ENCODE results near the gene NAXD. TPM values are rescaled to one million over a fixed set of nuclear protein-coding genes. Genes with fewer than 3 reads are reported as not detected.

The NAXD gene
- total and polyA plus RNA-seq, 5 experiments from 2014 or later: 10.4 to 38.1 (median 26.9) TPM

DNA sequence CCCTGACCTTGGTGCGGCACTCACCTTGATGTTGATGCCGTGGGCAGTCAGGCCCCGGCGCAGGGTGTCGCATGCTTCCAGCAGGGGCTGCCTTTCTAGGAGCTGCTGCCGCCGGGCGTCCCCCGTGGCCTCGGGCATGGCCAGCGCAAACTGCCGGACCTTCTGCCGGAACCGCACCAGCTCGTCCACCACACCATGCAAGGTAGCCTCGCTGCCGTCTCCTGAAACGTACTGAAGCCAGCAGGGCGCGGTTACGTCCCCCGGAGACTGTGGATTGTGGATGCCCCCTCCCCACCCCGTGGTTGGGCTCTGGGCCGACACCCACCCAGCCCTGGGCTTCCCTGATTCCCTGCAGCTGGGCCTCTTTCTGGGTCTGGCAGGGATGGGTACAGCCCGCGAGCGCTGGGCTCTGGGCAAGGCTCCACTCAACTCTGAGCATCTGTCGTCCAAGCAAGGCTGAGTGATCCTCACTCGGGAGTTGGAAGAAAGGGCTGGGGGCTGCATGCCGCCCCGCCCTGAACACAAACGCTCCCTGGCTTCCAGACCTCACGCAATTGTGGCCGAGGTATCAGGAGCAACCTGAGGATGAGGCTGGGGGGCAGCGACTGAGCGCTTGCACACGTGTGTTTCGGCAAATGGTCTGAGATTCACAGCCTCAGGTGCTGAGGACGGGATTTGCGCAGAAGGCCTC is 27.1 kb downstream of the NAXD start:
- POLR2A ChIA-PET: no interaction called here
- H3K4me3 Mint-ChIP-seq: no peak overlapping the region
- no peaks in the 10 kb centered on the region for H3K27me3 Mint-ChIP-seq
- H3K9me3 Mint-ChIP-seq: no peaks in the 10 kb centered on the region
- H3K36me3 Mint-ChIP-seq: peaks cover 0 to 70% (median 9%) of the 10 kb centered on the region in 3 donors
- ATAC-seq: no peak
- peaks cover 0 to 14% (median 5%) of the 10 kb centered on the region in 4 donors for H3K4me1 Mint-ChIP-seq
- DNase-seq: no peak
- no peak overlapping the region for H3K27ac Mint-ChIP-seq

DNA sequence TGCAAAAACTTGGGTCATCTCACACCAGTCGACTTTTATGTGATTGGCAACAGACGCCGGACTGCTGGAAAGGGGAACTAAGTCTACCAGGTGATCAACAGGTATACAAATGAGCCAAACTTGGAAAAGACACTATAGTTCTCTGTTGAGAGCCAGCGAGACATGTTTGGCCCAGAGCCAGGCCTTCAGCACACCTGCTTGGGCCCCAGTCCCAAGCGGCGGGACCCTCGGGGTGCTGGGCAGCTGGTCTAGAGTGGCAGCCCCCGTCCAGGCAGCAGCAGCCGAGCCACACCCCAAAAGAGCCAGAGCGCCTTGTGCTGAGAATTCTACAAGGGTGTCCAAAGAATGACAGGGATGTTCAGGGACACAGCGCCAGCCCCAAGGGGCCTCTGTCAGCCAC is 28.0 kb downstream of the NAXD start:
- DNase-seq (no peak), ATAC-seq (no peak)
- peaks cover 0 to 67% (median 7%) of the 10 kb centered on the region in 3 donors for H3K36me3 Mint-ChIP-seq
- no peaks in the 10 kb centered on the region for H3K27me3 Mint-ChIP-seq
- H3K4me1 Mint-ChIP-seq: peaks cover 0 to 14% (median 5%) of the 10 kb centered on the region in 4 donors
- POLR2A ChIA-PET: no interaction called here
- peak overlapping the region in 1 of 10 donors; percentile 41 for H3K27ac Mint-ChIP-seq
- H3K4me3 Mint-ChIP-seq: no peak overlapping the region
- no peaks in the 10 kb centered on the region for H3K9me3 Mint-ChIP-seq

DNA sequence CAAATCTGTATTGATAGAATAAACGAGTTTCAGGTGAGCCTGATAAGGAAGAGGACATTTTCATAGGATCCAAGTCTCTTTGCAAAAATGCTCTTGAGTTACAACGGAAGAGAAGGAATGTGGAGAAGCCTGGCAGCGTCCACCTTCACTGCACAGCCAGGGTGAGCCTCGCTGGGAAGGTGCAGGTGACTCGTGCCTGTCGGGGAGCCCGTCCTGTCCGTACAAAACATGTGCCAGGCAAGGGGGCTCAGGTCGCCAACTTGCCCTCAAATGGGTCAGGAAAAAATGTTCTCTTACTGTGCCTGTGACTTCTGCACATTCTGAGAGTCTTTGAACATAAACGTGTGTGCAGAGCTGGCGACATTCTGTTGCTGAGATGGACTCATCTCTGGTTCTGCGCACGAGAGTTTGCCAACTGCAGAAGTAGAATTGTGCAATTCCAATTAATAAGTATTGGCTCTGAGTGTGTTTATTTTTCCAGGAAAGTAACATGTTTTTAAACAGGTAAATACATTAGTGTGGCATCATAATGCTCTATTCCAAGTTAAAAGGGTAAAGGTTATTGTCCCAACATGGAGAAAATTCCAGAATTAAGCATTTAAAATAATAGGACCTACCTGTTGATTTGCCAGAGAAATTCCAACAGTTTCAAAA is 28.6 kb downstream of the NAXD start:
- ATAC-seq (no peak), DNase-seq (no peak)
- no peak overlapping the region for H3K4me3 Mint-ChIP-seq
- peak overlapping the region in 2 of 10 donors; percentile 14 to 80 for H3K27ac Mint-ChIP-seq
- H3K4me1 Mint-ChIP-seq: peaks cover 0 to 14% (median 5%) of the 10 kb centered on the region in 4 donors
- H3K27me3 Mint-ChIP-seq: no peaks in the 10 kb centered on the region
- H3K36me3 Mint-ChIP-seq: peaks cover 0 to 66% (median 4%) of the 10 kb centered on the region in 3 donors
- H3K9me3 Mint-ChIP-seq: no peaks in the 10 kb centered on the region
- POLR2A ChIA-PET: interaction anchor here (0.6 to 1.3 kb wide), 3 partner anchors 30 to 271 kb away, joined by 3 read pairs; partner anchors contain the start of gene ANKRD10

DNA sequence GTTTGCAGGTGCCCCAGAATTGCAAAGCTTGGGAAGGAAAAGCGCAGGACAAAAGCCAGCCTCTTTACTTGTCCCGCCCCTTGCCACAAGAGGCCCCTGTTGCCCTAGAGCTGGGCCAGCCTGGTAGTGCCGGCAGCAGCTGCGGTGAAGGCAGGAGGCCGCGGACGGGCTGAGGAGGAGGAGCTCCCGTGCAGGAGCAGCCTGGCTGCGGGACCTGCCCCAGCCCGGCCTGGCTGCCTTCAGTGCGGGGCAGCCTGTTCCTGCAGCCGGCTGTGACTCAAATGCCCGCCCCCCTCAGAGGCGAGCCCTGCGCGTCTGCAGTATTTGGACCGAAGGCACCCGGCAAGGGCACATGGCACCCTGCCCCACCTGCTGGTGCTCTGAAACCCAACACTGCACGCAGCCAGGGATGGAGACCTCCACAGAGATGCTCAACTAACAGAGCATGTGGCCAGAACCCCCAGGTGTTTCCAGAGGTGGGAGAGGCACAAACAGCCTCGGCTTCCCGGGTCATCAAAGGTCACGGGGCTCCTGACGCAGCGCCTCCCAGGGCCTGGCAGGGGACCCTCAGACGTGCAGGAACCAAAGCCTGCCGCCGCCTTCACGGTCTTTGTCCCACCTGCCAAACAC is 29.7 kb downstream of the NAXD start:
- H3K36me3 Mint-ChIP-seq: peaks cover 0 to 66% (median 9%) of the 10 kb centered on the region in 3 donors
- no peaks in the 10 kb centered on the region for H3K27me3 Mint-ChIP-seq
- ATAC-seq: peak; percentile 89 to 95
- POLR2A ChIA-PET: interaction anchor here (0.9 to 1.3 kb wide), 3 partner anchors 68 to 270 kb away, joined by 3 to 4 read pairs (median 3); partner anchors contain the start of gene ANKRD10
- H3K9me3 Mint-ChIP-seq: no peaks in the 10 kb centered on the region
- peak; percentile 35 to 78 (median 54) for DNase-seq
- H3K4me3 Mint-ChIP-seq: peak overlapping the region in 1 of 10 donors; percentile 5
- H3K4me1 Mint-ChIP-seq: peaks cover 0 to 14% (median 5%) of the 10 kb centered on the region in 4 donors
- peak overlapping the region in 2 of 10 donors; percentile 27 to 65 for H3K27ac Mint-ChIP-seq

DNA sequence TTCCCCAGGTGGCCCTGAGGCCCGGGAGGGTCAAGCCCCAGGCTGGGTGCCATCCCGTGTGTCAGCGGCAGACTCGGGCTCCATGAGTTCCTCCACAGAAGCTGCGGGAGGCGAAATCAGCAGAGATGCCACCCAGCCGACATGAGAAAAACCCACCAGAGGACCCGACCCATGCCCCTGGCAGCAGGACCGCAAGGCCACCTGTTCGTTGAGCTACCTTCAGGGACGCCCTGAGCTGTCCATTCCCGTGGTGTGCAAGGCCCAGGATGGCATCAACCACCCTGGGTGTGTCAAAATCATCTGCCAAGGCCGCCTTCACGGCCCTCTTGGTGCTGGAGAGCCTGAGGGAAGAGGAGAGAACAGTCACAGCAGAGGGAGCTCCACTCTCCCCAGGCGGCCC is 30.4 kb downstream of the NAXD start:
- H3K27ac Mint-ChIP-seq: peak overlapping the region in 3 of 10 donors; percentile 15 to 67 (median 32)
- no peaks in the 10 kb centered on the region for H3K27me3 Mint-ChIP-seq
- POLR2A ChIA-PET: interaction anchor here (0.6 kb wide), 1 partner anchor 279 kb away, joined by 3 read pairs; no protein-coding TSS in a partner anchor
- DNase-seq (no peak), ATAC-seq (no peak)
- H3K36me3 Mint-ChIP-seq: peaks cover 0 to 66% (median 9%) of the 10 kb centered on the region in 3 donors
- H3K4me3 Mint-ChIP-seq: no peak overlapping the region
- H3K9me3 Mint-ChIP-seq: no peaks in the 10 kb centered on the region
- peaks cover 0 to 14% (median 5%) of the 10 kb centered on the region in 4 donors for H3K4me1 Mint-ChIP-seq

DNA sequence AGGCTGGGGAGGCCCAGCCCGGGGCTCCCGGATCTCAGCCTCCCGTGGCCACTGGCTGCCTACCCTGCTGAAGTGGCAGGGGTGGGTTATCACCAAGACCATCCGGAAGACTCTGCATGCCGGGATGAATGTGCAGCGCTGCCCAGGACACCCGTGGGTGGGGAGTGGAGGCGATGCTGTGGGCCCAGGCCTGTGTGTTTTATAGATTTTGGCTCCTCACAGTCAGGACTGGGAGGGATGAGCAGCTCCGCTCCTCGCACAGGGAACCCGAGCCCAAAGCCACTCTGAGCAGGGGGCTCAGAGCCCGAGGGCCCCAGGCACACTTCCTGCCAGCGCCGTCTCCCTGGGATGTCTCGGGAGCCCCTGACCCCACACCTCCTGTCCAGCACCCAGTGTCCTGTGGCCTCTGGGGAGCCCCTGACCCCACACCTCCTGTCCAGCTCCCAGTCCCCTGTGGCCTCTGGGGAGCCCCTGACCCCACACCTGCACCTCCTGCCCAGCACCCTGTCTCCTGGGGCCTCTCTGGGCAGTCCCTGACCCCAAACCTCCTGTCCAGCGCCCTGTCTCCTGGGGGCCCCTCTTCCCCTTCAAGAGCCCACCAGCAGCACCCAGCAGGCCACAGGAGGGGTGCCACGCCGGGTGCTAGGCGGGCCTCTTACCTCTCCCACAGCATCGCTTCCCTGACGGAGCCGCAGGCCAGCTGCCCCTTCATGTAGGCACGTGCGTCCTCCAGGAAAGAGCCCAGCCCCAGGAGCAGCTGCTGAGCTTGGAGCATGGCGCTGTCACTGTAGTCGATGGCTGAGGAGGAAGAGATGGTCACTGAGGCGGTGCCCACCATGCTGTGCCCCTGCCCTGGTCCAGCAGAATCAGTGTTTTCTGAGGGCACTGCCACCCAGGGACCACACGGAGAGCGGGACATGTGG is 31.4 kb downstream of the NAXD start:
- H3K9me3 Mint-ChIP-seq: no peaks in the 10 kb centered on the region
- peaks cover 0 to 16% (median 5%) of the 10 kb centered on the region in 4 donors for H3K4me1 Mint-ChIP-seq
- no peak overlapping the region for H3K4me3 Mint-ChIP-seq
- H3K27me3 Mint-ChIP-seq: no peaks in the 10 kb centered on the region
- POLR2A ChIA-PET: no interaction called here
- ATAC-seq: no peak
- H3K36me3 Mint-ChIP-seq: peaks cover 0 to 70% (median 9%) of the 10 kb centered on the region in 3 donors
- DNase-seq: no peak
- no peak overlapping the region for H3K27ac Mint-ChIP-seq

DNA sequence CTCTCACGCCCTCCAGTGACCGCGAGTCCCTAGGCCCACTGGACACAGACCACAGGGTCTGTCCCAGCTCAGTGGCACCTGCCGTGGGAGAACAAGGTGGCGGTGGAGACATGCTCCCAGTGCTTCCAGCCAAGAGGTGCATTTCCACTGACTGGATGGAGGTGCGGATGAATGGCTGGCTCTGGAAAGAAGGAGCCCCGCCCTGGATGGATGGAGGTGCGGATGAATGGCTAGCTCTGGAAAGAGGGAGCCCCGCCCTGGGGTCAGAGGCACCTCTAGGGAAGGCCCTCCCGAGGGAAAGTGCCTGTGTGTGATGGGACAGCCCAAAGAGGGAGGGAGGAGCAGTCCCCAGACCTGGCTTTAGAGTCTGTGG is 32.0 kb downstream of the NAXD start:
- POLR2A ChIA-PET: no interaction called here
- H3K36me3 Mint-ChIP-seq: peaks cover 0 to 70% (median 9%) of the 10 kb centered on the region in 3 donors
- H3K4me3 Mint-ChIP-seq: no peak overlapping the region
- peaks cover 0 to 16% (median 5%) of the 10 kb centered on the region in 4 donors for H3K4me1 Mint-ChIP-seq
- DNase-seq: no peak
- H3K9me3 Mint-ChIP-seq: no peaks in the 10 kb centered on the region
- peak overlapping the region in 1 of 10 donors; percentile 34 for H3K27ac Mint-ChIP-seq
- no peaks in the 10 kb centered on the region for H3K27me3 Mint-ChIP-seq
- ATAC-seq: no peak

DNA sequence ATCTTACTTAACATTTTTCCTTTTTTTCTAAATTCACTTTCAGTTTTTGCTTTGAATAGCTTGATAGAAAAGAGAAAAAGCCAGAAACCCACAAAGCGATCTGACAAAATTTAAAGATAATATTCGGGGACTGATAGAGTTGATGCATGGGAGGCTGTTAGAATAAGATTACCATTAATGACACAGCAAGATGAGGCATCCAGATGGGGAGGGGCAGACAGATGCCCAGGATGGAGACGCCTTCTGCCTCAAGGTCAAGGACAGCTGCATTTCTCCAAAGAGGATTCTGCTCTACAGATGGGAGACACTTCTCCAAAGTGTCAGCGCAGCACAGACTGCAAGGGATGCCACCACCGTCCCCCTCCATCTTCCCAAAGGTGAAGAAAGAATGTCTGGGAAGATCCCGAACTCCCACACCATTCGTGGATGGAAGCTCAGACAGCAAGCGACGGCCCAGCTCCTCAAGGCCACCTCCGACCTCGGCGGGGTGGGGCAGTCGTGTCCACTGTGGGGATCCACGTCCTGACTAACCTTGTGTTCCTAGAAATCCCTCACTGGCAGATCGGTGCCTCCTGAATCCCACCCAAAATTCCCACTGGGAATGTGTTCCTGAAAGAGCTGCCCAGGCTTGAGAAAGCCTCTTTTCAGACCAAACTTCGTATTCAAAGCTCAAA is 32.9 kb downstream of the NAXD start:
- Mint-ChIP-seq H3K4me3 (no peak overlapping the region), H3K4me1 (peaks cover 0 to 20% (median 7%) of the 10 kb centered on the region in 4 donors), H3K9me3 (no peaks in the 10 kb centered on the region), H3K36me3 (peaks cover 0 to 65% (median 7%) of the 10 kb centered on the region in 3 donors), H3K27me3 (no peaks in the 10 kb centered on the region), H3K27ac (no peak overlapping the region)
- DNase-seq: no peak
- no peak for ATAC-seq
- POLR2A ChIA-PET: interaction anchor here (0.9 kb wide), 1 partner anchor 64 kb away, joined by 3 read pairs; no protein-coding TSS in a partner anchor

DNA sequence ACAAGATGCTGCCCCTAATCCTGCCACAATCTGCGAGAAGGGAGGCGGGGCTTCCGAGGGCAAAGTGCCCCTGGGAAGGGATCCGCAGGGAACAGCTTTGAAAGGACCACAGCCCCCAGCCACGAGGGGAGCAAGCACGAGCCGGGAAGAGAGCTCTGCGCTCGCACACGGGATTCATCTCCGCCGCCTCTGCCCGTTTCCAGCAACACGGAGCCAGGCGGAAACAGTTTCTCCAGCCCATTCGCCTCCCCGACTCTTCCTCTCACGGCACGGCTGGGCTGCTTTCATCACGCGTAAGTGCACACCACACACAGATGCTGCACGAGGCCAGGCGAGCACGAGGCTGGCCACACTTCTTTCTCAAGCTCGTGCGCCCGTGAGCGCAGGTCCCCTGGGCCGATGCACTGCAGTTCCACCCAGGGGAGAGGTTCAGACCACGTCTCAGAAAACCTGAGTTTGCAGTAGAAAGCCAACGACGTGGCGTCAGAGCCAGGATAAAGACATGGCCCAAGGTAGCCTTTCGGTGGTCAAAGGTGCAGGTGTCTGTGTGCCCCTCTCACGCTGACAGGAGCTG is 33.6 kb downstream of the NAXD start:
- Mint-ChIP-seq H3K9me3 (no peaks in the 10 kb centered on the region), H3K27ac (no peak overlapping the region), H3K4me3 (no peak overlapping the region), H3K4me1 (peaks cover 0 to 23% (median 8%) of the 10 kb centered on the region in 4 donors), H3K27me3 (no peaks in the 10 kb centered on the region), H3K36me3 (peaks cover 0 to 65% (median 7%) of the 10 kb centered on the region in 3 donors)
- ATAC-seq: no peak
- no peak for DNase-seq
- POLR2A ChIA-PET: interaction anchor here (0.9 kb wide), 1 partner anchor 64 kb away, joined by 3 read pairs; no protein-coding TSS in a partner anchor

DNA sequence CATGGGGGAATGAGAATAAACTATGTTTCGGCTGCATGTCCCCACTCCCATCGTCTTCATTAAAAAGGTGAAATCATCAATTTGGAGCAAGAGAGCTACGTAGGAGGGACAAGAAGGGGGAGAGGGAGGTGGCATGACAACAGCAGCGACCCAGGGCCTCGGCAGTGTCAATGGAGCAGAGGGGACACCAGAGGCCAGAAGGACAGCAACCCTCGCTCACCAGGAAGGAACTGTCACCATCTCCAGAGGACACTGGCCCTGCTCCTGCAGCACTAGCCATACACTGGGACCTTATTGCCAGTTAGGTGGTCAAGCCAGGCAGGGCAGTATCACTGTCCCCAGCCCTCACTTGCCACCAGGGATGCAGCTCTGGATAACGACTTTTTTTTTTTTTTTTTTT is 34.2 kb downstream of the NAXD start:
- Mint-ChIP-seq H3K27me3 (no peaks in the 10 kb centered on the region), H3K4me3 (no peak overlapping the region), H3K27ac (peak overlapping the region in 2 of 10 donors; percentile 37 to 40), H3K9me3 (no peaks in the 10 kb centered on the region), H3K4me1 (peaks cover 0 to 20% (median 7%) of the 10 kb centered on the region in 4 donors), H3K36me3 (peaks cover 0 to 65% (median 7%) of the 10 kb centered on the region in 3 donors)
- DNase-seq: no peak
- POLR2A ChIA-PET: no interaction called here
- ATAC-seq: no peak

DNA sequence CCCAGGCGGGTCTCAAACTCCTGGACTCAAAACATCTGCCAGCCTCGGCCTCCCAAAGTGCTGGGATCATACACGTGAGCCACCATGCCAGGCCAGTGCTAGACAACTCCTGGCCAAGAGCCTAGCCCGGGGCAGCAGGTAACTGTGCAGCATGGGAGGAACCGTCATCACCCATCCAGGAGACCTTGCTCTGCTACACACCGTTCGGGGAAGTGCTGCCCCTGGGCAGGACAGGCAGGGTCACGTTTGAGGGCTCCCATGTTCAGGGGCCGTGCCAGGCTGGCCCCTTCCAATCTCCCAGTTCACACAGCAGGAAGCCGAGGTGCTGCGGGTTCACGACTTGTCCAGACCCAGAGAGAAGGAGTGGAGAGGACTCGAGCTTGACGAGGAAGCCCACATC is 35.1 kb downstream of the NAXD start:
- peaks cover 3 to 19% (median 8%) of the 10 kb centered on the region in 4 donors for H3K4me1 Mint-ChIP-seq
- DNase-seq (no peak), ATAC-seq (no peak)
- no peaks in the 10 kb centered on the region for H3K27me3 Mint-ChIP-seq
- peaks cover 0 to 72% (median 7%) of the 10 kb centered on the region in 3 donors for H3K36me3 Mint-ChIP-seq
- H3K4me3 Mint-ChIP-seq: no peak overlapping the region
- POLR2A ChIA-PET: no interaction called here
- peak overlapping the region in 1 of 10 donors; percentile 65 for H3K27ac Mint-ChIP-seq
- no peaks in the 10 kb centered on the region for H3K9me3 Mint-ChIP-seq

All from naive thymus-derived CD8-positive, alpha-beta T cell (primary cell).